CD4-positive, alpha-beta T cell treated with Interferon alpha-2 for 1 hour (primary cell): ENCODE results near the gene DYRK1A.
"Not testable (repeated sequence)": the region's sequence is repeated elsewhere in the genome, so short reads cannot be mapped to it uniquely, and the experiment has no call there.

ENCODE experiments used
- DNase-seq, 2 donors: peaks; one replicate each; pipeline ENCODE4 v3.0.0-alpha.2; 2020 to 2022

The DYRK1A gene

DNA sequence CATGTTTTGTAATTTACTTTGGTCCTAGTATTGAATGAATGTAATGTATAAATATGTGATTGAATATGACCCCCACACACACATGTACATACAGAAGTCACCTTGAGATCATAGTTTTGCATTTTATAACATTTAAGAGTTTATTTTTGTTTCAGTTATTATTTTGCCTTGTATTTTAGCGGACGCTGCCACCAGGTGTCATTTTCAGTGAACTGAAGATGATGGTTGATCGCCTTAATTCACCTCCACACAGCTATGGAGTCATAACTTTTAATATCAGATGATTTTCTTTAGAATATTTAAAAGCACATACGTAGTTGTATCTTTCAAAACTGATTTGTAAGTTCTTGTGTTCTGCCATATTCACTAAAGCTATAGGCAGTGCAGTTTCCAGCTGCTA lies 130.4 kb downstream of the DYRK1A start:
- peak in 1 of 2 donors; percentile 14 for DNase-seq

DNA sequence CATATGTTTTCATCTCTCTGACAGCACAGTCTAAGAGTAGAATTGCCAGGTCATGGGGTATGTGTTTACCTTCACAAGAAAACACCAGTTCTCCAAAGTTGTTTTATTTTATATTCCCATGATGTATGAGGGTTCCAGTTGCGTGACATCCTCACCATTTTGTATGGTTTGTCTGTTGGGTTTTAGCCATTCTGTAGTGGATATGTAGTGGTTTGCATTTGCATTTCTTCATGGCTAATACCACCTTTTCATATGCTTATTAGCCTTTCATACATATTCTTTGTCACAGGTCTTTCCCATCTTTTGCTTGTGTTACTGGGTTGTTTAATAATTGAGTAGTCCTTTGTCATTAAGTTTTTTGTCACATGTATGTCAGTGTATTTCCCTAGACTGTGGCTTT lies 132.1 kb downstream of the DYRK1A start:
- no peak for DNase-seq

DNA sequence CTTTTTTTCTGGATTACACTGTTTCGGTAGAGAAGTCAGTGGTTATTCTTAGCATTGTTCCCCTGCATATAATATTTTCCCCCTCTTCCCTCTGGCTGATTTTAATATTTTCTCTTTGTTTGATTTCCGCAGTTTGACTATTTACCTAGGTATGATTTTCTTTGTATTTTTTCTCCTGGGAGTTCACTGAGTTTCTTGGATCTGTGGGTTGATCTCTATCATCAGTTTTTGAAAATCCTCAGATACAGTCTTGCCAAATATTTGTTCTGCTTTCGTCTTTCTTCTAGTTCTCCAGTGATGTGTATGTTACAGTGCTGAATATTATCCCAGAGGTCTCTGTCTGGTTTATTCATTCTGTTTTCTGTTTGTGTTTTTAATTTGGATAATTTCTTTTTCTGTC lies 136.4 kb downstream of the DYRK1A start:
- DNase-seq, result no peak

DNA sequence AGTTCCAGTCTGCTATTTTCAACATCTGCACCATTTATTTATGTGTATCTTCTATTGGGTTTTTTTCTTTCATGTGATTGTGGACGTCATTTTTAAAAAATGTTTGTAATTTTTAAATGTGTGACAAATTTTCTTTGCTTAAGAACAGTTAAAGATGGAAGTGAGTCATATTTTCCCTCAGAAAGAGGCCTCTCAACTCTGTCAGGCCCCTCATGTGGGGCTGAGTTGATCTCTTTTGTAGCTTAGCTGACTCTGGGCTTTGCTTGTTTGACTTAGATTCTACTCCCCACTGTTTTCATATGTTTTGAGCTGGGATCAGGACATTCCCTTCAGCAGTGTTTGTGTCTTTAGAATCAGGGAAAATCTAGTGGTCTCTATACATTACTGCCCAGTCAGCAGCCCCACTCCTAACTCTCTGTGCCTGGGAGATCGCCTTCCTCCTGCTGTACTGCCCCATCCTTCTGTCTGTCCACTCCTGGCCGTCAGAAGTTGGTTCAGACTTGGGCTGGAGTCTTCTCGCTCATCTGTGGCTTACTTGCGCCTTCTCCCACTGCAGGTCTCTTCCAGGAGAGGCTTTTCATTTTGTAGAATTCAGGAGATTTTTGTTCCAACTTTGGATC lies 137.4 kb downstream of the DYRK1A start:
- DNase-seq, result no peak

DNA sequence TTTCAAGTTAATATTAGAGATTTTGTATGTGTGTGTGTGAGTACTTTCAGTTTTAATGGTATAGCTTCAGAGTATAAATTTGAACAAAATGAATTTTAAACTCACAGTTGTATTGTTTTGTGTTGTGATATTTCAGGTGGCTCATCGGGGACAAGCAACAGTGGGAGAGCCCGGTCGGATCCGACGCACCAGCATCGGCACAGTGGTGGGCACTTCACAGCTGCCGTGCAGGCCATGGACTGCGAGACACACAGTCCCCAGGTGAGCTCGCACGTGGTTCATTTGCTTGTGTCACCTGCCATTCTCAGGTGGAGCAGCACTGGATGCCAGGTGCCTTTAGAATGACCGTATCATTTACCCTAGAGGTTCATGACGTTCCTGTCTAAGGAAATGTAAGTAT lies 139.4 kb downstream of the DYRK1A start:
- no peak for DNase-seq

DNA sequence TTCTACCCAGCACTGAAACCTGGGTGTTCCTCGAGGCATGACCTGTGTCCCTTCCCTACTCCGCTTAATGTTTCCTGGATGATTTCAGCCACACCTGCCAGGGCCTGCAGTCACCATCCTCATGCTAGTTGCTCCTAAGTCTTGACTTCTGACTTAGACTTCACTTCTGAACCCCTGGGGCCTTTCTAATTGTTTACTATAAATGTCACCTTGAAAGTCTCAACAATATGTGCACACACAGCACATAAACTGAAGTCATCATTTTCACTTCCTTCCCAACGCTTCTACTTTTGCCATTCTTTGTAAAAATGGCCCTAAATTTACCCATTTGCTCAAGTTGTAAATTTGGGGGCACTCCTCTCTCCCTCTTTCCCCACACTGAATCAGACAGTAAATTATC lies 141.1 kb downstream of the DYRK1A start:
- DNase-seq, result no peak

DNA sequence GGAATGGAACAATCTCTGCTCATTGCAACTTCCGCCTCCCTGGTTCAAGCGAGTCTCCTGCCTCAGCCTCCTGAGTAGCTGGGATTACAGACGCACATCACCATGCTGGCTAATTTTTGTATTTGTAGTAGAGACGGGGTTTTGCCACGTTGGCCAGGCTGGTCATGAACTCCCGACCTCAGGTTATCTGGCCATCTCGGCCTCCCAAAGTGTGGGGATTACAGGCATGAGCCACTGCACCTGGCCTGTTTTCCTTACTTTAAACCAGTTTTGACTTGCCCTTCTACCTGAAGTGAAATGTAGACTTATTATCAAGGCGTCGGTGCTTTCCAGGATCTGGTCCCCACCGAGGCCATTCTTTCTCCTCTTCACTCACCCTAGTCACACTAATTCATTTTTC lies 141.8 kb downstream of the DYRK1A start:
- DNase-seq, result no peak

DNA sequence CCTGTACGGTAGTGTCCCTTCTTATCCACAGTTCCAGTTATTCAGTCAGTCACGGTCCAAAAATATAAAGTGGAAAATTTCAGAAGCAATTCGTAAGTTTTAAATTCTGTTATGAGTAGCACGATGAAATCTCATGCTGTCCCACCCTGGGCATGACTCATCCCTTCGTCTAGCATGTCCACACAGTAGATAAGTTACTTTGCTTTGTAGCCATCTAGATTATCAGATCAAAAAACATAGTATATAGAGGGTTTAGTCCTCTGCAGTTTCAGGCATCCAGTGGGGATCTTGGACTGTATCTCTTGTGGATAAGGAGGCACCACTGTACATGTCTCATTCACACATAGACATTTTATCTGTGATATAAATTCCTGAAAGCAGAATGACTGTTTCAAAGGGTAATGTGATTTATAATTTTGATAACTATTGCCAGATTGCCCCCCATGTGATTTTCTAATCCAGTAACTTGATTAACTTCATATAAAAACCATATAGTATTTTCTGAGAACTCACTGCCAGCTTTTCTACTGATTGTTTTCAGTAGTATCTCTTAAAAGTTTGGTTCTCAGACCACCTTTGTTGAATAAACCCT lies 143.3 kb downstream of the DYRK1A start:
- DNase-seq, result no peak

DNA sequence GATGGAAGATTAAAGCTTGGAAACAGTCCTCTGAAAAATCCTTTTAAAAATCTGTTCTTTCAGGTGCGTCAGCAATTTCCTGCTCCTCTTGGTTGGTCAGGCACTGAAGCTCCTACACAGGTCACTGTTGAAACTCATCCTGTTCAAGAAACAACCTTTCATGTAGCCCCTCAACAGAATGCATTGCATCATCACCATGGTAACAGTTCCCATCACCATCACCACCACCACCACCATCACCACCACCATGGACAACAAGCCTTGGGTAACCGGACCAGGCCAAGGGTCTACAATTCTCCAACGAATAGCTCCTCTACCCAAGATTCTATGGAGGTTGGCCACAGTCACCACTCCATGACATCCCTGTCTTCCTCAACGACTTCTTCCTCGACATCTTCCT lies 145.3 kb downstream of the DYRK1A start:
- DNase-seq, result no peak

DNA sequence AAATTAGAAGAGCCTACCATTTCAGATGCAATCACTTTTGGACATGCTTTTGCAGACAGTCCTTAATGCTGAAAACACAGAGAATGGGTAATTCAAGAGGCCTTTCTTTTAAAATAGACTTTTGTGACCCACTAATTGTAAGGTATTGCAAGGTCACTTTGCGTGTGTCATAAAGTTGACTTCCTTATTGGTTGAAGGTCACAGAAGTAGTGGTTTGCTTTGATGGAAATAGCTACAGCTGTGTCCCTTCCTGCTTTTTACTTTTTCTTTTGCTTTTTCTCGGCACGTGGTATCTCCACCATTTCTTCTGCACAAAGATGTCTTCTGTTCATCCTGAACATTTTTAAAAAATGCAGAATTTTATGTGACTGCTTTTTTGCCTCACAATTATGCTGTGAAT lies 146.8 kb downstream of the DYRK1A start:
- no peak for DNase-seq

DNA sequence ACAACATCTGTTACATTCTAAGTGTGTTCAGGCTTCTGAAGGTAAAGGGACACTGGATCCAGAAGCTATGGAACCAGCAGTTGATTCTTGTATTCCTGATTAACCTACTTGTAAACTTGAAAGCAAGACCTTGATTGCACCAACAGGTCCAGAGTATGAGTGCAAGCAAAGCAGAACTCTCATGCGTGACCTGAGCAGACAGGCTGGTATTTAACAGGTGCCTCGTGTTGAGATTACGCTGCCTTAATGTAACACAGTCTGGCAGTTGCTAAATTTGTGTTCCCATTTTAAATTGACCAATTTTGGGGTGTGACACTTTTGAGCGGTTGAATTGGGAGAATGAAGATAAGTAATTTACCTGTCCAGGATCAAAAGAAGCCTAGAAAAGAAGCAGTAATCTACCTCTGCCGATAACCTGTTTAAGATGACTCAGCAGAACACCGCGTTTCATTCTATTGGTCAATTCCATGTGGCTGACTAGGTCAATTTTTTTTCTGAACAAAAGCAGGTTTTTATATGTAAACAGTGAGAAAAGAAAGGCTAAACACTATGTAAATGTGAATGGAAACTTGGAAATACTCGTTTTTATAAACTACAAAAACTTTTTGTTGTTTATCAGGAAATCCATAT lies 147.6 kb downstream of the DYRK1A start:
- DNase-seq, result no peak

DNA sequence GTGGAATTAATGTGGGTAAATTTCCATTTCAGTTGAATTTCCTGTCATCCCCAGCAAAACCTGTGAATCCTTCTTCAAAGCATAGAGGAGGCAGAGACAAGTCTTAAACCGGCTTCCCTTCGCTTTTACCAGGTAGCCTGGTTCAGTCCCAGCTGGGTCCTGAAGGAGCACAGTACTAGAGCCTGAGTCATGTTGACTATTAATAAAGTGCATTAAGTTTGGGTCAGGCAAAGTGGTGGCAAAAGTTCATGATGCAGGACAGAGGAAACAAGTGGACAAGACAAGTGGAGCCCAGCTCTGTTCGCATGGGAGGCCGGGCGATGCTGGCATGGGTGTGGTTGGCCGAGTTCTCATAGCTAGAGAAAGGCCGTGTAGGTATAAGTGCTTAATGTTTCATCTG lies 150.4 kb downstream of the DYRK1A start:
- no peak for DNase-seq

DNA sequence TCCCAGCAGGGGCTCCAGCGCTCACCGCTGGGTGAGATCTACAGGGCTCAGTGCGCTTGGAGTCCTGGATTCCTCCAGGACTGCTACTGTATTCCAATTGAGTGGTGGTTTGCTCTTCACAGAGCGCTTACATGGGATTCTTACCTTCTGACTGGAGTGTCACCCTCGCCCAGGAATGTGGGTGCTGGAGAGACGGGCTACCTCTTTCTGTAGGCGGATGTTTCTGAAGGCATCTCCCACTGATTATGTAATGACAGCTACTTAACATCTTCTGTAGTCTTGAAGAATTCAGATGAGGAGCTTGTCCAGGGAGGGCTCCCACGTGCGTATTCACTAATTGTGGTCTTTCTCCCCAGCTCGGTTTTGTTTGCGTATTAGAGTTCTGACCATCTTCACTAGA lies 154.2 kb downstream of the DYRK1A start:
- no peak for DNase-seq

DNA sequence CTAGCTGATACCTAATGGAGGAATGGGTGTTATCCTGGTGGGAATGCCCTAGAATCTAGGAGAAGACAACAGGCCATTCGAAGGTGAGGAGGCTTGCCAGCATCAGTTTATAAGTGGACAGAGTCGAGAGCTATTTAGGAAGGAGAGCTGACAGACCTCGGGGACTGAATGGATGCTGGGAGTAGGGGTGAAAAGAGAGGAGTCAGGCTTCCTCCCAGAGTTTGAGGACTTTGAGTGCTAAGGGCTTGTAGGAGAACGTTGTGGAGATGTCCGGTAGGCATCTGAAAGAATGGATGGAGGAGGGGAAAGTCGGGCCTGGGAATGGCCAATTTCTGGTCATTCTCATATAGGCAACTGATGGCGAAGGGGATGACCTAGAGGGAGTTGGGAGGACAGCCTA lies 155.1 kb downstream of the DYRK1A start:
- no peak for DNase-seq

DNA sequence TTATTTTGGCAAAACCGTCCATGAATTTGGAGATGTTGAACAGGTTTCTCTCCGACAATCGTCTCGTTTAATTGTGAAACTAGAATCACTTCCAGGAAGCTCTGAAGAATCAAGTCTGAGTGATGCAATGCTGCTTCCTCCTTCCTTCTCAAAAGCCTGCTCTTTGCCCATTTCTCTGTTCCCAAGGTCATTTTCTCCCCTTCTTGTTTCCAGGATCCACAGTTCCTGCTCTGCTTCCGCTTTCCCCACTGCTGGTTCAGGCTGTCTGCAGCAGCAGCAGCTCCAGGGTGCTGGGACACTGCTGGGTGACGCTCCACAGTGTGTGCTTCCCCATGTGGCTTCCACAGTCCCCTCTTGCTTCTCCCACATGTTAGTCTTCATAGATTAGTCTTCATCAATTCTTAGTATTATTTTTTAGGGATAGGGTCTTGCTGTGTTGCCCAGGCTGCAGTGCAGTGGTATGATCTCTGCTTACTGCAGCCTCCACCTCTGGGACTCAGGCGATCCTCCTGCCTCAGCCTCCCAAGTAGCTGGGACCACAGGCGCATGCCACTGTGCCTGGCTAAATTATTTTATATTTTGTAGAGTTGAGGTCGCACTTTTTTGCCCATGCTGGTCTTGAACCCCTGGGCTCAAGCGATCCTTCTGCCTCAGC lies 156.2 kb downstream of the DYRK1A start:
- DNase-seq, result no peak

DNA sequence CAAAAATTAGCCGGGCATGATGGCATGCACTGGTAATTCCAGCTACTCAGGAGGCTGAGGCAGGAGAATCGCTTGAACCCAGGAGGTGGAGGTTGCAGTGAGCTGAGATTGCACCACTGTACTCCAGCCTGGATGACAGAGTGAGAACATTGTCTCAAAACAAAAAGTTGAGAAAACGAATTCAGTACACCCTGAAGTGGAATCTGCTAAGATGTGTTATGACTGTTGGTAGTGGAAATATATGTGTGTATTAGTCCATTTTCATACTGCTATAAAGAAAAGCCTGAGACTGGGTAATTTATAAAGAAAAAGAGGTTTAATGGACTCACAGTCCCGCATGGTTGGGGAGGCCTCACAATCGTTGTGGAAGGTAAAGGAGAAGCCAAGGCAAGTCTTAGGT lies 158.4 kb downstream of the DYRK1A start:
- DNase-seq, result not testable (repeated sequence)

DNA sequence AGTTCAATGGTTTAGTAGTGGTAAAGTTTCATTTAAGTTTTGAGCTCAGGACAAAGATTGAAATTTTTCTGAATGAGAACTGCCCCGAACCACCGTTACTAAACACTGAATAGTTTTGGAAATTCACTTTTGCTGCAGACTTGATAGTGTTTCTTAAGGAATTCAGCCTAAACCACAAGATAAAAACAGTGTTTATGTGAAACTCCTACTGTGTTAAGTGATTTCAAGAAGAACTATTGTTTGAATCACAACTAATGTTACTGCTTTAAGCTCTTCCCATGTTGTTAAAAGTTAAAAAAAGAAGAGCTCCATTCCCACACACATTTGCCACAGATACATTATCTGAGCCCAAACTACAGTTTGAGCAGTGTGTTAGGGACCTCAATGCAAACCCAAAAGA lies 159.2 kb downstream of the DYRK1A start:
- no peak for DNase-seq

DNA sequence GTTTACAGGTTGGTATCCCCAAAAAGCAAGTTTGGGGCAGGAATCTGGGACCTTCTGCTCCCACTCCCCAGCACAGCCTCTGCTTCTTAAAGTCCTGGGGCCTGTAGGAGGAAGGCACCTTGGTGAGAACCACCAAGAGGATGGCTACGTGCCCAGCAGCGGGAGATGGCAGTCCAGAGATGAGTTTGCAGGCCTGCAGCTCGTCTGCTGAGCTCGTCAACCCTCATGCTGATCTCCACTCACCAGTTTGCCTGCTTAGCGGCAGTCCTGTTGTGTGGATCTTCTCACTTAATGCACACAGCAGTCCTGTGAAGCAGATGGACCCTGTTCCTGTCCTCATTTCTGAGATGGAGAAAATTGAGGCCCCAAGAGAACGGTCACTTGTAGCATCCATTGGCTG lies 160.5 kb downstream of the DYRK1A start:
- DNase-seq, result no peak

DNA sequence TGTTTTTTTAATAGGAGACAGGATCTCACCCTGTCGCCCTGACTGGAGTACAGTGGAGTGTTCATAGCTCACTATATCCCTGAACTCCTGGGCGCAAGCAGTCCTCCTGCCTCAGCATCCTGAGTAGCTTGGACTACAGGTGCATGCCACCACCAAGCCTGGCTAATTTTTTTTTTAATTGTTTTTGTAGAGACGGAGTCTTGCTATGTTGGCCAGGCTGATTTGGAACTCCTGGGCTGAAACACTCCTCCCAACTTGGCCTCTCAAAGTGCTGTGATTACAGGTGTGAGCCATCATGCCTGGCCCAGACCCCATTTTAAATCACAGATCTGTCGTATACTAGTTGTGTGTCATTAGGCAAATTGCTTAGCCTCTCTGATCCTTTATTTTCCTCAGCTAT lies 161.1 kb downstream of the DYRK1A start:
- DNase-seq, result no peak

DNA sequence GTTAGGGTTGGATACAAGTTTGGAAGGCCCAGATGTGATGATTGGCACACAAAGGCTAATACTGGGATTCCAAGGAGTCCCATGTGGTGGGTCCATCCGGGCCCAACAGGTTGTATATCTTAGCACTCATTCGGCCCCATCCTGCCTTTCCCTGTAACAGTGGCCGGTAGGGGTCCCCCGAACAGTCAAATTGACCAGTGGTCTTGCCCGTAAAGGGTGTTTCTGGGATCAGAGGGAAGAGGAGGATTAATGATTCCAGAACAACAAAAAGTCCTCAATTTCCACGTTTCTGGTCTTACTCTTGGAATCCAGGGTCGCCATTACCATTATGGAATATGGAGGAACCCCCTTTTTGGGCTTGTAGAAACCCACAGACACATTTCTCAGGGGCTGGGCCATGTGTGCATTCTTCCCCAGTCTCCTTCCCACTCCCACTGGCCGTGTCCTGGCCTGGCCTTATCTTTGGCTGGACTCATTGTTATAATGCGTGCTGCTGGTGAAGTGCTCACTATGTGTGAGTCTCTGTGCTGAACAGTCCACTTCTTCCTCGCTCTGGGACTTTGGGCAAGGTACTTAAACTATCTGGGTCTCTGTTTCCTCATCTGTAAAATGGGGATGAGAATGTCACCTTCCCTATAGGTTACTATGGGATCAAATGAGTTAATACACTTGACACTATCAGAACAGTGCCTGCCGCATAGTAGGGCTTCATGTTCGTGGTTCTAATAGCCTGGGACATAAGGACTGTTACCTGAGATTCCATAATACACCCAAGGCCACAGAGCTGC lies 161.8 kb downstream of the DYRK1A start:
- no peak for DNase-seq

DNA sequence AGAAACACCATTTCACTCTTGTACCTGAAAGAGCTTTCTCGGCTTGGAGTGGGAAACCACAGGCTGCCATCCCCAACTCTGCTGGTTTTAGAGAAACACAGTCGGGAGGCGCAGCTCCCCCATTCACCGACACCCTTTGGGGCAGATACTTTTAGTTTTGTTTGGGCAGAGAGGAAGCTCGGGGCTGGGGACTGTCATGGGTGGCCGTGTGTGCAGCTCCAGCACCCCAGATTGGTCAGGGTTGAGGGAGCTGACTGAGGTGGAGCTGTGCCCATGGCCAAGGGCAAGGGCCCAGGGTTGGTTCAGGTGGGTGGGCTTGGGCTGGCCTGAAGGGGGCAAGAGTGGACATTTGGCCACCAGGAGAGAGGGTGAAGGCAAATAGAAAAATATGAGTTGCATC lies 163.1 kb downstream of the DYRK1A start:
- no peak for DNase-seq

DNA sequence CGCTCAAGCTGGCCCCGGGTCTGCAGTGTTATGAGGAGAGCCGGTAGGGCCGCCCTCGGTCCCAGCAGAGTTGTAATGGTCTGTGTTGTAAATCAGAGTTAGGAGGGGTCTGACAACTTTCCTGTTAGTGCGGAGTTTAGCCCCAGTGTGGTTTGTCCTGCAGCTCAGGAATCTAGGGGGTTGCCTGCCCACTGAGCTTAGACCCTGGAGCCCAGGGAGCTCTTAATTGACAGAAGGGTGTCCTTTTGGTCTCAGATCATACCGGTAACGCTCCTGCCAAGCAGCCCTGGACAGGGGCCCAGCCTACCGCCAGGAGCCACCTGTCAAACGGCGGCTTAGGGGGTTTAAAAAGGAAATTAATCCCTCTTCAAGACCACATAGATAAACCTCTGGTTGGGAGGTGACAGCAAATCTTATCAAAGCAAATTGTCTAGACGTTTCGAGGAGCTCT lies 164.4 kb downstream of the DYRK1A start:
- no peak for DNase-seq

DNA sequence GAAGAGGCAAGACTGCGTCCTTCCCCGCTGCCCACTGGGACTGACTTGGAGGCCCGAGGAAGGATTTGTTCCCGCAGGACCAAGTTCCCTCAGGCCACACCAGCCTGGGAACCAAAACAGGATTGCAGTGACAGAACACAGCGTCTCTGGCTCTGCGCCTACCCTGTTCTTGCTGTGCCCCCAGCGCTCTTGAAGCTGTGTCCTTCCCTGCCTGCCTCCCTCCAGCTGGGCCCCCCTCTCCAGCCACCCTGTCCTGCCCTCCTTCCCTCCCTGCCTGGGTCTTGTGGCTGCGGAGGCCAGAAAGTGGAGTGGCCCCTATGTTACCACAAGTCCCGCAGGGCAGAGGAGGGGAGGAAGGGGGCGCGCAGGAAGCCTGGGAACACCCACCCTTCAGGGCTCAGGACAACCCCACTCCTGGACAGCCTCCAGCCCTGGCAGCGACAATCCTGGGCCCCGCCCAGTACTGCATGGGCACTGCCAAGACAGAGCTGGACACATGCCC lies 164.9 kb downstream of the DYRK1A start:
- no peak for DNase-seq
